ENCODE measurements around the gene GPR150.

GRCh38 chr5:95590880-95591279 lies 29.0 kb upstream of the GPR150 start:
- TF ChIP-seq, protein P1, sequence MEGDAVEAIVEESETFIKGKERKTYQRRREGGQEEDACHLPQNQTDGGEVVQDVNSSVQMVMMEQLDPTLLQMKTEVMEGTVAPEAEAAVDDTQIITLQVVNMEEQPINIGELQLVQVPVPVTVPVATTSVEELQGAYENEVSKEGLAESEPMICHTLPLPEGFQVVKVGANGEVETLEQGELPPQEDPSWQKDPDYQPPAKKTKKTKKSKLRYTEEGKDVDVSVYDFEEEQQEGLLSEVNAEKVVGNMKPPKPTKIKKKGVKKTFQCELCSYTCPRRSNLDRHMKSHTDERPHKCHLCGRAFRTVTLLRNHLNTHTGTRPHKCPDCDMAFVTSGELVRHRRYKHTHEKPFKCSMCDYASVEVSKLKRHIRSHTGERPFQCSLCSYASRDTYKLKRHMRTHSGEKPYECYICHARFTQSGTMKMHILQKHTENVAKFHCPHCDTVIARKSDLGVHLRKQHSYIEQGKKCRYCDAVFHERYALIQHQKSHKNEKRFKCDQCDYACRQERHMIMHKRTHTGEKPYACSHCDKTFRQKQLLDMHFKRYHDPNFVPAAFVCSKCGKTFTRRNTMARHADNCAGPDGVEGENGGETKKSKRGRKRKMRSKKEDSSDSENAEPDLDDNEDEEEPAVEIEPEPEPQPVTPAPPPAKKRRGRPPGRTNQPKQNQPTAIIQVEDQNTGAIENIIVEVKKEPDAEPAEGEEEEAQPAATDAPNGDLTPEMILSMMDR (IDR thresholded peaks at IDR 0.05; ENCODE audit: low read length): no peak
- no peak for TF ChIP-seq EZH2 (IDR thresholded peaks at IDR 0.05; ENCODE audit: borderline replicate concordance, low read length)

Data from OCI-LY1 (cell line).